Testis (tissue), 3 donors: ENCODE data around the gene TUFM. TPM values are rescaled to one million over a fixed set of nuclear protein-coding genes. Genes with fewer than 3 reads are reported as not detected.

Experiments
- DNase-seq: peaks from one replicate; pipeline ENCODE4 v3.0.0-alpha.2; 2019
- H3K27ac ChIP-seq, 2 donors: fragments of 200-600 bp; sonication (generic); one replicate each; pipeline ENCODE4 v1.5.1; 2019
- H3K27me3 ChIP-seq: fragments of 200-600 bp; sonication (generic); one replicate; pipeline ENCODE4 v1.5.1; 2019
- H3K36me3 ChIP-seq: fragments of 200-600 bp; sonication (generic); one replicate; pipeline ENCODE4 v1.5.1; 2017; ENCODE audit warnings: low read depth; ENCODE audit errors: missing control alignments
- H3K4me1 ChIP-seq: fragments of 200-600 bp; sonication (generic); one replicate; pipeline ENCODE4 v1.5.1; 2019
- H3K4me3 ChIP-seq, 2 donors: fragments of 200-600 bp; sonication (generic); one replicate each; pipeline ENCODE4 v1.5.1; 2017 to 2019
- H3K9me3 ChIP-seq: fragments of 200-600 bp; sonication (generic); one replicate; pipeline ENCODE4 v1.5.1; 2017
- CTCF ChIP-seq, 3 experiments: fragments of 450-650 bp in 2 of 3; fragments of 200-600 bp in 1 of 3; sonication (generic) in 1 of 3; IDR thresholded peaks; one replicate each; pipeline ENCODE4 v1.5.1; 2016 to 2019; ENCODE audit warnings: antibody characterized with exemption in 3 of 3, mild to moderate bottlenecking in 2 of 3, moderate library complexity in 1 of 3
- POLR2A ChIP-seq: fragments of 450-650 bp; IDR thresholded peaks from one replicate; pipeline ENCODE4 v1.6.1; 2017; ENCODE audit warnings: antibody characterized with exemption, mild to moderate bottlenecking, moderate library complexity
- WGBS, 2 donors: methylation state at CpG; one replicate each; pipeline ENCODE4 v1.1.5; 2018; 5-methylcytosine and 5-hydroxymethylcytosine counted together
- intact Hi-C: fragments of 100-400 bp; cut with DNase I; formaldehyde crosslinking; loops from one replicate; pipeline ENCODE4 v1.15.1; 2023; ENCODE audit warnings: low total_unique reads
- polyA plus RNA-seq: library from polyadenylated mRNA; stranded (reverse); fragments of 350-450 nt; fragmentation: Illumina TruSeq; extraction: RNeasy Lipid Tissue Mini Kit (QIAGEN cat#74804); gene quantifications from one replicate; pipeline ENCODE4 v1.2.3, GENCODE V29; 2014; ENCODE audit warnings: low read depth, low replicate concordance; ENCODE audit not compliant: insufficient read depth
- total RNA-seq, 2 donors: library from RNA; depleted of rRNA; stranded (reverse); fragments of >200 nt; gene quantifications; one replicate each; pipeline ENCODE4 v1.2.3, GENCODE V29; 2016

TUFM gene
- total and polyA plus RNA-seq, 3 donors from 2014 or later = 134 to 213 (median 140) TPM

- Histone ChIP-seq H3K27ac (no peak overlapping the region), H3K4me1 (peaks cover 13% of the 10 kb centered on the region), H3K27me3 (no peaks in the 10 kb centered on the region), H3K36me3 (no peaks in the 10 kb centered on the region), H3K4me3 (no peak overlapping the region), H3K9me3 (no peaks in the 10 kb centered on the region)
- WGBS, 2 donors = 87 to 93% methylated on average over 7 of the region's 7 CpGs
- intact Hi-C loops = no loop called here
- DNase-seq = no peak
- TF ChIP-seq CTCF (IDR thresholded peaks at IDR 0.05) (no peak), POLR2A (no peak)
Observed at GRCh38 chr16:28842696-28843095, 3.5 kb downstream of the TUFM start.

DNA sequence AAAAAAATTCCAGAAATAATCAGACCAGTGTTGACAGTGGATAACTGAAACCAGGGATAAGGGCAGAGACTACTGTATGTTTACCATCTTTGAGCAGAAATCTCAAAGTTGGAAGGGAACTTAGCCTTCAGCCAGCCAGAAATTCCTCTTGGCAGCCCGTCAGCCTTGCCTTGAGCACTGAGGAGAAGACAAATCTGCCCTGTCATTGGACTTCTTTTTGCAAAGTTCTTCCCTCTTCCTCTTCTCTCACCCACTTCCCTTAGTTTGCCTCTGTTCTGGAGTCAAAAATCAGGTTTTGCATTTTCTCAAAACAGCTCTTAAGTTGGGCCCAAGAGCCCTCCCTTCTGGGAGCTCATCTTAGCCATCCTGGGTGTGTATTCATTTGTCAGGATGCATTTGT lies 6.2 kb downstream of the TUFM start:
- DNase-seq = no peak
- Histone ChIP-seq H3K4me3 (no peak overlapping the region), H3K27me3 (no peaks in the 10 kb centered on the region), H3K9me3 (no peaks in the 10 kb centered on the region), H3K4me1 (no peaks in the 10 kb centered on the region), H3K36me3 (no peaks in the 10 kb centered on the region), H3K27ac (no peak overlapping the region)
- TF ChIP-seq CTCF (IDR thresholded peaks at IDR 0.05) (no peak), POLR2A (no peak)
- intact Hi-C loops = no loop called here
- WGBS, 2 donors = 36 to 60% methylated on average over 1 of the region's 1 CpG

GRCh38 chr16:28839004-28839639 lies 7.0 kb downstream of the TUFM start:
- intact Hi-C loops = no loop called here
- DNase-seq = no peak
- Histone ChIP-seq H3K36me3 (no peaks in the 10 kb centered on the region), H3K4me1 (no peaks in the 10 kb centered on the region), H3K9me3 (no peaks in the 10 kb centered on the region), H3K4me3 (no peak overlapping the region), H3K27me3 (no peaks in the 10 kb centered on the region), H3K27ac (no peak overlapping the region)
- TF ChIP-seq POLR2A (no peak), CTCF (IDR thresholded peaks at IDR 0.05) (no peak)
- WGBS, 2 donors = 91 to 95% methylated on average over 14 of the region's 14 CpGs

- H3K36me3 ChIP-seq = no peaks in the 10 kb centered on the region
- intact Hi-C loops = no loop called here
- no peak overlapping the region for H3K4me3 ChIP-seq
- no peaks in the 10 kb centered on the region for H3K4me1 ChIP-seq
- no peak for DNase-seq
- no peaks in the 10 kb centered on the region for H3K27me3 ChIP-seq
- TF ChIP-seq POLR2A = no peak
- TF ChIP-seq CTCF (IDR thresholded peaks at IDR 0.05) = no peak
- WGBS, 2 donors = 93% methylated on average over 1 of the region's 1 CpG
- no peaks in the 10 kb centered on the region for H3K9me3 ChIP-seq
- no peak overlapping the region for H3K27ac ChIP-seq
Observed at GRCh38 chr16:28838558-28838918, 7.6 kb downstream of the TUFM start.
